Measurements from ENCODE around the gene HIF3A. TPM values are rescaled to one million over a fixed set of nuclear protein-coding genes. Genes with fewer than 3 reads are reported as not detected.

The HIF3A gene
- total RNA-seq, 1 experiment from 2014 or later: 0.98 TPM

DNA sequence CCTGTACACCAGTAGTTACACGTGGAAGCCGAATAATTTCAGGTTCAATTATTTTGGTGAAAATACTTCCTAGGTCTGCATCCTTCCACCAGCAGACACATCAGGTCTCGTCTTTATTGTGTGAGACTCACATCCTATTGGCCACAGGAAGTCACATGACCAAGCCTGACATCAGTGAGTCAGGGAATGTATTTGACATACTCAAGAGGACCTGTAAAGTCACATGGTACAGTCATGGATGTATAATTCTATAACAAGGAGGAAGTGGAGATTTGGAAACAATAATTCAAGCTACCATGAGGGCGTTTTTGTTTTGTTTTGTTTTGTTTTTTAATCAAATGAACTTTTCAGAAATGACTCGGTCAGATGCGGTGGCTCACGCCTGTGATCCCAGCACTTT, 9.3 kb upstream of the HIF3A start:
- RAD21 ChIA-PET (ENCODE audit: low non-redundant PET in 1 of 2, low total read pairs in 2 of 2, uncharacterized antibody in 2 of 2, unreplicated experiment in 2 of 2): interaction anchor here in 1 of 2 experiments (0.6 kb wide), 1 partner anchor 601 kb away, joined by 5 read pairs; no protein-coding TSS in a partner anchor

More for the DNA sequence above, 9.3 kb upstream of the HIF3A start:
- ATAC-seq (peak; percentile 40; the same call in 1 of the 2 replicates), DNase-seq (ENCODE audit: low read depth, low spot score) (no peak)
- H4K20me1 ChIP-seq (ENCODE audit: insufficient read depth): no peaks in the 10 kb centered on the region
- no peaks in the 10 kb centered on the region for H3K79me2 ChIP-seq (ENCODE audit: insufficient read depth, low read length)
- ChIA-PET POLR2A (no interaction called here), CTCF (no interaction called here)
- intact Hi-C loops (cut with micrococcal nuclease): no loop called here
- H3K36me3 ChIP-seq (ENCODE audit: control insufficient read depth in 1 of 2, insufficient read depth in 2 of 2, low read length in 2 of 2): no peaks in the 10 kb centered on the region
- BruUV-seq (replicated peaks): no TSS peak
- no peak overlapping the region for H3K4me3 ChIP-seq (replicated peaks in 1 of 2; ENCODE audit: low read depth in 1 of 2, low read length in 2 of 2)
- peaks cover 0 to 9% of the 10 kb centered on the region in 2 experiments; a peak in 2 of 4 replicates for H3K4me1 ChIP-seq (ENCODE audit: control insufficient read depth in 1 of 2, insufficient read depth in 2 of 2, low read length in 2 of 2)
- H3K9me3 ChIP-seq (ENCODE audit: control insufficient read depth in 1 of 2, insufficient read depth in 1 of 2, low read depth in 1 of 2, low read length in 2 of 2): peaks cover 7% of the 10 kb centered on the region in 2 experiments; a peak in 2 of 4 replicates
- no peak overlapping the region for H3K27ac ChIP-seq (ENCODE audit: low read depth, low read length)
- TF ChIP-seq SRF (IDR thresholded peaks at IDR 0.05; ENCODE audit: low read depth) (no peak), CBX3 (IDR thresholded peaks at IDR 0.05; ENCODE audit: low read depth) (no peak), TCF7L2 (IDR thresholded peaks at IDR 0.05; ENCODE audit: borderline replicate concordance, extremely low read depth, insufficient read depth, insufficient read length) (no peak), EGR1 (IDR thresholded peaks at IDR 0.05; ENCODE audit: low read depth) (no peak), POLR2A (IDR thresholded peaks at IDR 0.05; ENCODE audit: borderline replicate concordance, extremely low read depth, insufficient read depth, insufficient read length) (no peak), CEBPB (IDR thresholded peaks at IDR 0.05; ENCODE audit: low read depth) (no peak), EZH2 (IDR thresholded peaks at IDR 0.05) (no peak), EZH2phosphoT487 (IDR thresholded peaks at IDR 0.05; ENCODE audit: borderline replicate concordance) (no peak), SP1 (IDR thresholded peaks at IDR 0.05; ENCODE audit: low read depth) (no peak)
- TF ChIP-seq, protein P1, sequence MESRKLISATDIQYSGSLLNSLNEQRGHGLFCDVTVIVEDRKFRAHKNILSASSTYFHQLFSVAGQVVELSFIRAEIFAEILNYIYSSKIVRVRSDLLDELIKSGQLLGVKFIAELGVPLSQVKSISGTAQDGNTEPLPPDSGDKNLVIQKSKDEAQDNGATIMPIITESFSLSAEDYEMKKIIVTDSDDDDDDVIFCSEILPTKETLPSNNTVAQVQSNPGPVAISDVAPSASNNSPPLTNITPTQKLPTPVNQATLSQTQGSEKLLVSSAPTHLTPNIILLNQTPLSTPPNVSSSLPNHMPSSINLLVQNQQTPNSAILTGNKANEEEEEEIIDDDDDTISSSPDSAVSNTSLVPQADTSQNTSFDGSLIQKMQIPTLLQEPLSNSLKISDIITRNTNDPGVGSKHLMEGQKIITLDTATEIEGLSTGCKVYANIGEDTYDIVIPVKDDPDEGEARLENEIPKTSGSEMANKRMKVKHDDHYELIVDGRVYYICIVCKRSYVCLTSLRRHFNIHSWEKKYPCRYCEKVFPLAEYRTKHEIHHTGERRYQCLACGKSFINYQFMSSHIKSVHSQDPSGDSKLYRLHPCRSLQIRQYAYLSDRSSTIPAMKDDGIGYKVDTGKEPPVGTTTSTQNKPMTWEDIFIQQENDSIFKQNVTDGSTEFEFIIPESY (IDR thresholded peaks at IDR 0.05; ENCODE audit: extremely low read depth, insufficient replicate concordance, low read length): no peak
- TF ChIP-seq, protein P2, sequence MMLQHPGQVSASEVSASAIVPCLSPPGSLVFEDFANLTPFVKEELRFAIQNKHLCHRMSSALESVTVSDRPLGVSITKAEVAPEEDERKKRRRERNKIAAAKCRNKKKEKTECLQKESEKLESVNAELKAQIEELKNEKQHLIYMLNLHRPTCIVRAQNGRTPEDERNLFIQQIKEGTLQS (IDR thresholded peaks at IDR 0.05): no peak
- TF ChIP-seq, protein P3, sequence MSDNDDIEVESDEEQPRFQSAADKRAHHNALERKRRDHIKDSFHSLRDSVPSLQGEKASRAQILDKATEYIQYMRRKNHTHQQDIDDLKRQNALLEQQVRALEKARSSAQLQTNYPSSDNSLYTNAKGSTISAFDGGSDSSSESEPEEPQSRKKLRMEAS (IDR thresholded peaks at IDR 0.05): no peak
- no peak overlapping the region for H2AFZ ChIP-seq (ENCODE audit: low read depth, low read length, poor library complexity, severe bottlenecking)
- no peak overlapping the region for H3K9ac ChIP-seq (ENCODE audit: low read length)
- H3K4me2 ChIP-seq (ENCODE audit: low read length): no peak overlapping the region
- H3K27me3 ChIP-seq (ENCODE audit: insufficient read depth, low read length): no peaks in the 10 kb centered on the region
- no peaks in the 10 kb centered on the region for H3K9me2 ChIP-seq (ENCODE audit: insufficient read depth)

Measured in HCT116 (cell line).